ENCODE results near the gene GDF2. TPM values are rescaled to one million over a fixed set of nuclear protein-coding genes. Genes with fewer than 3 reads are reported as not detected.

GDF2 gene
- total RNA-seq, 1 donor from 2014 or later: not detected

GRCh38 chr10:47306387-47307210 is 15.7 kb upstream of the GDF2 start:
- Mint-ChIP-seq H3K27ac (ENCODE audit: unreplicated experiment) (no peak overlapping the region), H3K36me3 (ENCODE audit: low read depth) (no peaks in the 10 kb centered on the region)
- DNase-seq (ENCODE audit: low spot score): no peak

GRCh38 chr10:47307381-47307780 is 14.9 kb upstream of the GDF2 start:
- no peak for TF ChIP-seq CTCF (IDR thresholded peaks at IDR 0.05)
- H3K36me3 Mint-ChIP-seq (ENCODE audit: low read depth): no peaks in the 10 kb centered on the region
- H3K27me3 Mint-ChIP-seq (ENCODE audit: low read depth): peaks cover 36% of the 10 kb centered on the region
- peaks cover 6% of the 10 kb centered on the region for H3K4me1 Mint-ChIP-seq (ENCODE audit: low read depth)
- H3K27ac Mint-ChIP-seq (ENCODE audit: unreplicated experiment): no peak overlapping the region
- no peak overlapping the region for H3K4me3 Mint-ChIP-seq (ENCODE audit: unreplicated experiment)
- DNase-seq (ENCODE audit: low spot score): no peak
- H3K9me3 Mint-ChIP-seq (ENCODE audit: low read depth): no peaks in the 10 kb centered on the region

More at GRCh38 chr10:47306387-47307210, 15.7 kb upstream of the GDF2 start:
- Mint-ChIP-seq H3K4me3 (ENCODE audit: unreplicated experiment) (no peak overlapping the region), H3K9me3 (ENCODE audit: low read depth) (no peaks in the 10 kb centered on the region), H3K27me3 (ENCODE audit: low read depth) (peaks cover 42% of the 10 kb centered on the region), H3K4me1 (ENCODE audit: low read depth) (peaks cover 1% of the 10 kb centered on the region)
- TF ChIP-seq CTCF (IDR thresholded peaks at IDR 0.05): no peak

DNA sequence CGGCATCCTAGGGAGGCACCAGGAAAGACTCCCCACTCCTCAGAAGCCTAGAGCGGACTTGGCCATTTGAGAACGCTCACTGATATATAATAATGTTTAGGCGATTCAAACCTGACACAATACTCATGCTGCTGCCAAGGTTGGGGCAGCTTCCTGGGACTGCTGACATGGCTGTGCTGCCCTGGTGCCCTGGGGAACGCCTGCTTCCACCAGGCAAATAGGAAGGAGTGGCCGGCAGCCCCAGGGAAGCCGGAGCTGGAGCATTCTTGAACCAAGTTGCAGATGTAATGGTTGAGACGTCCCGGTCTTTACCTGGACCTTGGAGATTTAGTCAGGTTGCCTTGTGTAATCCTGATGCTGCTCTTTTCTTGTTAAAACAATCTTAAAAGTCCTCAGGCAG is 13.5 kb upstream of the GDF2 start:
- H3K36me3 Mint-ChIP-seq (ENCODE audit: low read depth): no peaks in the 10 kb centered on the region

DNA sequence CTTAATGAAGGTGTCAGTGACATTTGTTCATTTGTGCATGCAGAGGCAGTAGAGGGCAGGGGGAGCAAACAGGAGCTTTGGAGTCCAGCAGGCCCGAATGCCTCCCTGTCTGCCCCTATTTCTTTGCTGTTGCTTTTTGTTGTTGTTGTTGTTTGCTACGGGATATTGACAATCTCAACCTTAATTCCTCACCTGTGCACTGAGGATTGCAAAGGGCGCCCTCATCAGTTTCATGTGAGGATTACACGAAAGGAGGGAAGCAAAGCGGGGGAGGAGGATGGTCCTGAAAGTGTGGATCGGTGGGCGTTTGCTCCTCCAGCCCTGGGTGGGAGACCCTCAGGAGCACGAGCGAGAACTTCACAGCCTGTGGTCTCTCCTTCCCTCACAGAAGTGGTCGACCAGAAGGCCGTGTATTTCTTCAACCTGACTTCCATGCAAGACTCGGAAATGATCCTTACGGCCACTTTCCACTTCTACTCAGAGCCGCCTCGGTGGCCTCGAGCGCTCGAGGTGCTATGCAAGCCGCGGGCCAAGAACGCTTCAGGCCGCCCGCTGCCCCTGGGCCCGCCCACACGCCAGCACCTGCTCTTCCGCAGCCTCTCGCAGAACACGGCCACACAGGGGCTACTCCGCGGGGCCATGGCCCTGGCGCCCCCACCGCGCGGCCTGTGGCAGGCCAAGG is 12.7 kb upstream of the GDF2 start:
- Mint-ChIP-seq H3K27ac (ENCODE audit: unreplicated experiment) (no peak overlapping the region), H3K27me3 (ENCODE audit: low read depth) (peaks cover 27% of the 10 kb centered on the region), H3K4me3 (ENCODE audit: unreplicated experiment) (no peak overlapping the region), H3K36me3 (ENCODE audit: low read depth) (no peaks in the 10 kb centered on the region), H3K9me3 (ENCODE audit: low read depth) (no peaks in the 10 kb centered on the region), H3K4me1 (ENCODE audit: low read depth) (peaks cover 6% of the 10 kb centered on the region)
- no peak for DNase-seq (ENCODE audit: low spot score)
- peak; percentile 68 for TF ChIP-seq CTCF (IDR thresholded peaks at IDR 0.05)

More for the DNA sequence above, 13.5 kb upstream of the GDF2 start:
- no peaks in the 10 kb centered on the region for H3K9me3 Mint-ChIP-seq (ENCODE audit: low read depth)
- no peak for TF ChIP-seq CTCF (IDR thresholded peaks at IDR 0.05)
- DNase-seq (ENCODE audit: low spot score): no peak
- no peak overlapping the region for H3K4me3 Mint-ChIP-seq (ENCODE audit: unreplicated experiment)
- no peak overlapping the region for H3K27ac Mint-ChIP-seq (ENCODE audit: unreplicated experiment)
- H3K4me1 Mint-ChIP-seq (ENCODE audit: low read depth): peaks cover 6% of the 10 kb centered on the region
- H3K27me3 Mint-ChIP-seq (ENCODE audit: low read depth): peaks cover 27% of the 10 kb centered on the region

GRCh38 chr10:47310090-47310505 is 12.2 kb upstream of the GDF2 start:
- H3K4me1 Mint-ChIP-seq (ENCODE audit: low read depth): peaks cover 6% of the 10 kb centered on the region
- TF ChIP-seq CTCF (IDR thresholded peaks at IDR 0.05): no peak
- DNase-seq (ENCODE audit: low spot score): no peak
- H3K4me3 Mint-ChIP-seq (ENCODE audit: unreplicated experiment): no peak overlapping the region
- no peaks in the 10 kb centered on the region for H3K36me3 Mint-ChIP-seq (ENCODE audit: low read depth)
- H3K27ac Mint-ChIP-seq (ENCODE audit: unreplicated experiment): no peak overlapping the region
- peaks cover 27% of the 10 kb centered on the region for H3K27me3 Mint-ChIP-seq (ENCODE audit: low read depth)
- H3K9me3 Mint-ChIP-seq (ENCODE audit: low read depth): no peaks in the 10 kb centered on the region
